UCSD-AML1 (cell line): Measurements from ENCODE around the gene TUB.
A peak's percentile ranks its signal among the peaks of the same experiment; 100 is the strongest.

Experiments
- DNase-seq: peaks from one replicate; lab custom pipeline; 2025; ENCODE audit not compliant: unreplicated experiment; lab: John Stamatoyannopoulos, UW

The TUB gene

DNA sequence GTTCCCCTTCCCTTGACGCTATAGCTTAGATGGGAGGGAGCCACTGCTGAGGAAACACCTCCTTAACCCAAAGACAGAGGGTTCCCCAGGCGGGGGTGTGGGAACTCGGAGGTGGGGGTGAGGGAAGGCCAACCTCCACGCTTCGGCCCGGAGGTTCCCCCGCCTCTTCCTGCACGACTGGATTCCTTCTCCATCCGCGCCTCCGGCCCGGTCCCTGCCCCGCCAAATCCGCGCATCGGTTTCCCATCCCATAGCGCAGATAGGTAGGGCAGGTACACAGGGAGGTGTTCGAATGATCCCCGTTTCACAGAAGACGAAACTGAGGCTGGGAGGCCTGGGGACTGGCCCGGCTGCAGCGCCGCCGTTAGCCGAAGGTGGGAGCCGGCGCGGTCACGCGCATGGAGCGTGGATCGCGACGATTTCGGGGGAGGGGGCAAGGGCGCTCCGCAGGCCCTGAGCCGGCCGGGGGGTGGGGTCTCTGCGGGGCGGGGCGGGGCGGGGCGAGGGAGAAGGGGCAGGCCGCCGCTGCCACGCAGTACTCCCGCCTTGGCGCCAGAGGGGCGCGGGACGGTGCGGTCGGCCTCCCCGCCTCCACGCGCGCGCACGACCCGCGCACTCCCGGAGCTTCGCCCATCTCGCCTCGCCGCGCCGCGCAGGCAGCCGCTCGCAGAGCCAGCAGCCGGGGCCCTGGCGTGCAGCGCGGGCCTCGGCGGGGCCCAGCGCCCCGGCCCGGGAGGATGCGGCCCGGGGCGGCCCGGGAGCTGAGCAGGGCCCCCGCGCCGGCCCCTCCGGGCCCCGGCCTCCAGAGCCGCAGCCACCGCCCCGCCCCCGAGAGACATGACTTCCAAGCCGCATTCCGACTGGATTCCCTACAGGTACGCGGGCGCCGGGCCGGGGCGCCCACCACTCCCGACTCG lies at the start of gene TUB:
TUB (plus strand) TSS at position 538 of the 917 bp plus-strand sequence; CDS start at position 838, 300 bp downstream.
- DNase-seq: no peak

DNA sequence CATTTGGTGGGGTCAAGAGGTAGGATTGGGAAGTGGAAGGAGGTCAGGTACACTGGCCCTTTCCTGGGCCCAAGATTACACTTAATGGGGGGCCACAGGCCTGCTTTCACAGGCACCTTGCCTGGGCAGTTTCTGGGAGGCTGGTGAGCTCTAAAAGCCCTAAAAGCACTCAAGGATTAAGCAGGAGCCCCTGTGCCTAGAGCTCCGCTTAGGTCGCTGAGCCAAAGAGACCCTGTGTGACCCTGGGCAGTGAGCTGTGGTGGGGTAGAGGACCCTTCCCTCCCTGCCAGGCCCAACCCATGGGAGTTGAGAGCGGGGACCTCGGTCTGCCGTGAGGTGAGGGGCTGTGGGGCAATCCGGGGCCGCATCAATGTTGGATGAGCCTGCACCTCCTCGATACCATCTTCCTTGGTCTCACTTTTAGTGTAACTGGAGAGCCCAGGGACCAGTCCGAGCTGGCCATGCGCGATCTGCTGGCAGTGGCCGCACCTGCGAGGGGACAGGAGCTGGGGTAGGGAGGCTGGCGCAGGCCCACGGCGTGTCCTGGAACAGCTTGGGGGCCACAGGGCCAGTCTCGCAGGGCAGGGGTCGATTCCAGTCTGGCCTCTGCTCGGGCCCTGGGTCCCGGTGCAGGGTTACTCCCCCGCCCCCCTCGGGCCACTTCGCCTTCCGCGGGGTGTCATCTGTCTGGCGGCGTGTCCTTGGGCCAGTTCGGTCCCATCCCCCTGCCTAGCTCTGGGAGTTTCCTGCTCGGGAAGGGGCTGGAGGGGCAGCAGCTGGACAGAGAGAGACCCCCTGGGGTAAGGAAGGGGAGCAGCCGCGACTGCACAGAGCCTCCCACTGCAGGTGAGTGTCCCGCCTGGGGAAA lies 49.5 kb upstream of the TUB start:
- no peak for DNase-seq

DNA sequence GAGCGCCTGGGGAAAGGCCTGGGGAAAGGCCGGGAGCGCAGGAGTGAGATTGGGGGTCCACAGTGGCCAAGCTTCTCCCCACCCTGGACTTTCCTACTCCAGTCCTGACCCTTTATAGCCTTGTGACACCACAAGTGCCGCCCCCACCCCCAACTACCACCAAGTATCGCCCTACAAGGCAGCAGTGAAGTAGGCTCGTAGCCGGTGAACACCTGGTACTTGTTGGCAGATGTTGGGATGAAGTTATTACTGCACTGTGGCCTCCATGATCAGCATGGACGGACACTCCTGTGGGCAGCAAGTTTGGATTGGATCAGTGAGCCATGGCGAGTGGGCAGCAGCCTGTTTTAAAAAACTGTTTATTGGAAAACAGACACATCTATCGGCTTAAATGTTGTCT lies 48.9 kb upstream of the TUB start:
- DNase-seq: no peak

DNA sequence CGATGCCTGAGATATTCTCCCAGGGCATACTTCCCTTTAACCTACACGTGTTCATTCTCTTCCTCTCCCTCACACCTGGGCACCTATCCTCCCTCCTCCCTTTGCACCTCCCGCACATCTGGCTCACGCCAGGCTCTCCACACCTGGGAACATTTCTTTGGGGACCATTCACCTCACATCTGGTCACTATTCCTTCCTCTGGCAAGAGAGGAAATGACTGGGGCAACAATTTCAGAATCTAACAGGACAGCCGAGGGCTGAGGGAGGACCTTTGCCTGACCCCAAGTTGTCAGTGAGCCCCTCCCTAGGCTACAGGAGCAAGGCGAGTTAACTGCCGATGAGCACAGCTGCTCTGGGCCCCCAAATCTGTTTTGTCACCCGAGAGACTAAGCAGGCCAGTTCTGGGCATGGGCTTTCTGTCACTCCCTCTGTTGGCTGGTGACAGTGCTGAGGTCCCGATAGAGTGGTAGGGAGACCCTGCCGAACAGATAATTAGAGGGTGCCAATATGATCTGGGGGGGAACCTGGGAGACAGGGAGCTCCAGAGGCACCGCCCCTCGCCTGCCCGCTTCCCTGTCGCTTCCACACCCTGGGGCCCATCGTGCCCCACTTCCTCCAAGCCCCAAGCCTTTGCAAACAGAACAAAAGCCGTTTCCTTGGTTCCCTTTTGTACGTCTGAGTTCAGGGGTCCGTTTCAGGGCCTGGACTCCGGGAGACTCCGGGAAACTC lies 48.3 kb upstream of the TUB start:
- no peak for DNase-seq

DNA sequence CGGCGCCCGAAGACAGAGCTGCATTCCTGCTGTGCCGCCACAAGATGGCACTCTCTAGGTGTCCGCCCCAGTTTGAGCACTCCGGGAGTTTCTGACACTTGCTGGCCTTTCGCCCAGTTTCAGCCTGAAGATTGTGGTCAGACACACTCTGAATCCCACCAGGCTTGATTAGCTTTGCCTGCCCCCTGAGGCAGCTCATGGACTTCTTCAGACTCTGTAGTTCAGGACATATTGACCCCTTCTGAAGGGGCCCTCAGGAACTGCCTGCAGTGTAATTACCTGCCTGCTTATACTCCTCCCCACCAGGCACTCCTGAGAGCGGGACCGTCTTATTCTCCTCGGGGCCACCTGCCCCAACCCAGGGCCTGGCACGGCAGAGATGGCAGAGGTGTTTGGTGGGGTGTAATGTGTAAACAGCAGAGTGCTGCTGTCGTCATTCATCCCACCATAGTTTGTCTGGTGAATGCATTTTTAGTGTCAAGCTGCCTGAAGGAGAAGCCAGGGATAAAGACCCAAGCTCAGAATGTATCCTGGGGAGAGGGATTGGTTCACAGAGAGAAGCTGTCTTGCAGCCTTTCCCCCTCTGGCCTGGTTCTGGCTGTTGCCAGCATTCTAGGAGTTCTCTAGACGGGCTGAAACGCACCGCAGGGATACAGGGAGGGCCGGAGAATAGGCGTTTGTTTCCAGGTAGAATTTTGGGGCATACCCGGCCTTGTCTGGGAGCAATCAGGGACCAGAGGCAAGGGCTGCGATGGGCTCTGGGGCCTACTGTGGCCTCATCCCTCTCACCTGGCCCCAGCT lies 47.5 kb upstream of the TUB start:
- DNase-seq: peak; percentile 48

GRCh38 chr11:8034106-8034585 lies 46.9 kb upstream of the TUB start:
- no peak for DNase-seq

GRCh38 chr11:8034604-8035190 lies 46.3 kb upstream of the TUB start:
- DNase-seq: no peak

DNA sequence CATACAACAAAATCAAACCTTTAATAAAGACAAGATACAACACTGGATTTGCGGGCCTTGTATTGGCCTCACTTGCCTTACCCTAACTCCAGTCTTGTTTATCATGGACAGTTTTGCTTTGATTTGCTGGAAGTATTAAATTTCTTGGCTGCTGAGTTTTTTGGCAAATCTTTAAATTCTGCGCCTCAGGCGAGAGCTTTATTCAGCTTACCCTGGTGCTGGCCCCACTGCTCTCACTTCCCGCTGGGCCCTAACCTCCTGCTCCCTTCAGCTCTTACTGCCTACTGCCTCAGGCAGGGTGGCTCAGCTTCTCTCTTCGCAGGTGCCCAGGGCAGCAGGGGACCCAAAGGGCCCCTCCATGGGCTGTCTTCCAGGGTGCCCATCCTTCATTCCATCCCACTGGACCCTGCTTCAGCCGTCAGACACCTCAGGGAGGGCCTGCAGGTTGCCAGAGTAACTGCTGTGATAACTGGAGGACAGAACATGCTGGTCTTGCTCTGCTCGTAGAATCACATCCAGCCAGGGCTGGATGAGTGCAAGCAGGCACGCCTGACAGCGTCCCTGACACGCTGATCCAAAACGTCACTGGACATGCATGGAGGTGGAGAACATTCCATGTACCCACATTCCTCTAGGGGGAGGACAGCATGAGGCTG lies 45.7 kb upstream of the TUB start:
- no peak for DNase-seq

DNA sequence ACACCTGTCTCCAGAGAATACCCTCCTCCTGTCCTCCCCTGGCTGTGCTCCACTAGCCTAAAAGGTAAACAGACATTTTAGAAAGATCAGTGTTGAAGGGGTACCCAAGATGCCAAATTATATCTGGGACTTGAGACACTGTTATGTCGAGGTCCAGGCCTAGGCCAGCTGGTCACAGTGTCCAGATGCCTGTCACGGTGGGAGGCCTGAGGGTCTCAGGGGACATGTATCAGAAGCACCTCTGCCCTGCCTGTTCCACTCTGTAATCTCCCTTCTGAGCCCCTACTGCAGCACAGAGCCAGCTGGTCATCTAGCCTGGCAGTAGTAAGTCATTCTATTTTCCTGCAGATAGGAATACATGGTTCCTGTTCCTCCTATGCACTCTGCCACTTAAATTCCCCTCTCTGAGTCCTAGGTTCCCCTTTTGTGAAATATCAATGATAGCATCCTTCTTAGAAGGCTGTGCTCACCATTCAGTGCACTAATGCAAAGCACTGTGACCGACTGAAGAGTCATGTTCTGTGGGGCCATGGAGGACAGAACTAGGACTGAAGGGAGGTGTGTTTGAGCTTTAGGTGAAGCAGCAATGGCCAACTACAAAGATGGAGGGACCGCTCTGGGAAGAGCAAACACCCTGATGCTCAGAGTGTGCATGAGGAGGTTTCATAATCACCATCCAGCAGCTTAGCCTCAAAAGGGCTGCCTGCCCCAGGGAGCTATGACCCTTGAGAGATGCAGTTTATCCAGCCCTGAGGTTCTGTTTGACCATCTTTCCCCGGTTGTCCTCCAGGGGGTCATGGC lies 44.8 kb upstream of the TUB start:
- no peak for DNase-seq

DNA sequence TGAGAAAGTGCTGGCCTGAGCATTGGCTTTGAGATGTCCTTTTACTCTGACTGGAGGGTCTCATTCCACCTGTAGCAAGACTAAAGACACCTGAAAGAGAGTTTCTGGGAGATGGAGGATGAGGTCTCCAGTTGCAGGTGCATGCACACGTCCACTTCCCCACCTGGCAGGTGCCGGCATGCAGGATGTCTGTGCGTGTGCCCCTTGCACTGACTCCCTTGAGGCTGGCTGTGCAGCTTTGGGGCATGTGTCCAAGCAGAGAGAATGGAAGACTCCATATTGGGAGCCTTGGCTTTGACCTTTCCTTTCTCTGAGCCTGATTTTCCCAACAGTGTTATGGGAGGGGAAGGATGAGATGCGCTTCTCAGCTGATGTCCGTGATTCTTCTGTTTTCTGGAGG lies 44.0 kb upstream of the TUB start:
- no peak for DNase-seq

DNA sequence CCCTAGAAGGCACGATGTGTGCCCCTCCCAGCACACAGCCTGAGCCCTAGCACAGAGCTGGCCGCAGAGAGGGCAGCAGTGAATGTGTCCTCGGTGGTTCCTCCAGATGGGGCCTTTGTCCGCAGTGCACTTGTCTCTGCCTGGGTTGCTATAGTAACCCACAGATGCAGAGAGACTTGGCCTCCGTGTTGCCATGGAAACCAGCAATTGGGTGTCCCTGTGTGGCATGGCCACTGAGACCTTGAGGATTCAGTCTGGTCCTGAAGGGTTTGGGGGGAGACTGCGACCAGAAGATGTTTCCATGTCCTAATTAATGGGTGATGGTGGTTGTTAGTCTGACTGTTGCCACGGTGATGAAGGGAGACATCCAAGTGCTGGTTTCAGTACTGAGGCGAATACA lies 42.6 kb upstream of the TUB start:
- DNase-seq: no peak

DNA sequence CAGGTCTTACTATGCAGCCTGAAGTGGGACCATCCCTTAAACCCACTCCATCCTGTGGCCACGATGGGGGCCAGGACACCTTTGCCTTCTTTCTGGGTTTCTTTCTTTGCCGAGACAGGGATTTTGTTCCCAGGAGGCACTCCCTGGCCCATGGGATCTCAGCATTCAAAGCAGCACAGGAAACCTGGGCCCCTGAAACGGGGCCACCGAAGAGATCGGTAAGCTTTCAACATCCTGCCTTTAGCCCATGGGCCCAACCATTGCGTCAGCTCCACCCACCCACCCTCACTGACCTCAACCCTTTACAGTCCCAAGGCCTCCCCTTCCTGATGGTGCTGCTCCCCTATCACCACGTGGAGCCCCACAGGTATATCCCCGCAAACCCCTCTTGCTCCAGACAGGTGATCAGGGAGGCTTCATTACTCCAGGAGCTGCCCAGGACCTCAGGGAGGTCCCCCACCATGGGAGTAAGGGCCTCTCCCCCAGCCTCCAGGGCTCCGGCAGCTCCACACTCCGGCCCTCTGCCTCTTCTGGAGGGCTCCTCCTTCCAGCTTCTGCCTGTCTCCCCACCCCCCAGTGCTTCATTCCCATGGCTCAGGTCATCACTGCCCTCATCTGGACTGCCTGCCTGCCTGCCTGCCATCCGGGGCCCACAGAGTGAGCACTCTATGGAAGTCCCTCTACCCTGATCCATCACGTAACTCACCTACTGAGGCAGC lies 42.0 kb upstream of the TUB start:
- no peak for DNase-seq

GRCh38 chr11:8039530-8040260 lies 41.3 kb upstream of the TUB start:
- no peak for DNase-seq

- no peak for DNase-seq
These were observed 40.6 kb upstream of the TUB start for GRCh38 chr11:8040261-8040920.

DNA sequence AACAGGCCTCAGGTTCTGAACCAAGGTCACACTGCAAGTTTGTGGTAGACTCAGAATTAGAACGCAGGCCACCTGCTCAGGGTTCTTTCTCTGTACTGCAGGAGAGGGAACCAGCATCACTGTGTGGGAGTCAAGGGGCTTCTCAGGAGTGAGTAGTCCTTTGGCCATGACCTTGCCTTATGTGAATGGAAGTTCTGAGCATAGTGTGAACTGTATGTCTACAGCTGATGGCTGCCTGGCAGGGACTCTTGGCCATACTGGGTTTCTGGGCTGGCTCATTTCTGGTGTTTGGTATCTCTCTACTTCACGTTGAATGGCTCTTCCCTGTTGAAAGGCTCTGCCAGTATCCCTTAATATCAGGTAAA lies 40.1 kb upstream of the TUB start:
- DNase-seq: no peak

GRCh38 chr11:8041576-8041975 lies 39.4 kb upstream of the TUB start:
- DNase-seq: no peak

DNA sequence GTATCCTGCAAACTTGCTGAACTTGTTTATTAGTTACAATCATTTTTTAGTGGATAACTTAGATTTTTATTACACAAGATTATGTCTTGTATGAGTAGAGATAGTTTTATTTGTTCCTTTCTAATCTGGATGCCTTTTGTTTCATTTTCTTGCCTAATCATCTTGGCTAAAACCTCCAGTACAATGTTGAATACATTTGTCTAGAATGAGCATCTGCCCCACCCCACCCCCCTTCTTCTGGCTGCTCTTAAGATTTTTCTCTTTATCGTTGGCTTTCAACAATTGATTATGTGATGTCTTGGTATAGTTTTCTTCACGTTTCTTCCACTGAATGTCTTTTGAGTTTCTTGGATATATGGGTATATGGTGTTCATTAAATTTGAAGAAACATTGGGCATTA lies 37.3 kb upstream of the TUB start:
- DNase-seq: no peak
